Midbrain (tissue), 1 donor: ENCODE results near the gene UBE2U.
A peak's percentile ranks its signal among the peaks of the same experiment; 100 is the strongest.

Experiments
- DNase-seq: peaks from one replicate; lab custom pipeline; 2025; lab: John Stamatoyannopoulos, UW

Gene UBE2U

GRCh38 chr1:64293820-64294219 is 90.4 kb downstream of the UBE2U start:
- no peak for DNase-seq

- no peak for DNase-seq
Observed at GRCh38 chr1:64295136-64295535, 91.7 kb downstream of the UBE2U start.

- no peak for DNase-seq
Observed at GRCh38 chr1:64295561-64295960, 92.1 kb downstream of the UBE2U start.

- DNase-seq, result no peak
Observed at GRCh38 chr1:64296459-64296858, 93.0 kb downstream of the UBE2U start.

- no peak for DNase-seq
Observed at GRCh38 chr1:64302194-64302593, 98.8 kb downstream of the UBE2U start.

- DNase-seq, result no peak
Observed at GRCh38 chr1:64302971-64303370, 99.5 kb downstream of the UBE2U start.

- DNase-seq, result no peak
Observed at GRCh38 chr1:64304823-64305222, 101.4 kb downstream of the UBE2U start.

GRCh38 chr1:64308866-64309265 is 105.4 kb downstream of the UBE2U start:
- no peak for DNase-seq

GRCh38 chr1:64309431-64309831 is 106.0 kb downstream of the UBE2U start:
- DNase-seq, result peak; percentile 72

- no peak for DNase-seq
Observed at GRCh38 chr1:64310760-64311159, 107.3 kb downstream of the UBE2U start.

GRCh38 chr1:64312431-64312830 is 109.0 kb downstream of the UBE2U start:
- DNase-seq, result no peak

- no peak for DNase-seq
Observed at GRCh38 chr1:64315402-64315801, 112.0 kb downstream of the UBE2U start.
